Naive thymus-derived CD4-positive, alpha-beta T cell (primary cell): ENCODE results near the gene PPP5C. TPM values are rescaled to one million over a fixed set of nuclear protein-coding genes. Genes with fewer than 3 reads are reported as not detected.

Source experiments
- ATAC-seq: fragments of 150-1000 bp; cut with Tn5 transposase; 2 replicates; pipeline ENCODE4 v1.10.0; 2021; ENCODE audit warnings: mild to moderate bottlenecking, moderate library complexity
- CTCF ChIA-PET: fragments of 350-600 bp; sonication (Branson Sonifier 250); formaldehyde crosslinking; loops from one replicate; lab custom pipeline; 2021; ENCODE audit warnings: antibody characterized with exemption; lab: Charles Lee
- POLR2A ChIA-PET: fragments of 350-600 bp; sonication (Branson Sonifier 250); formaldehyde crosslinking; loops from one replicate; lab custom pipeline; 2021; ENCODE audit warnings: antibody characterized with exemption, inconsistent platforms; lab: Charles Lee
- DNase-seq, 9 donors: peaks; one replicate each; pipeline versions ENCODE4 v3.0.0 to v3.0.0-alpha.2; 2020 to 2022; ENCODE audit warnings: mixed read lengths in 1 of 9
- H3K27ac ChIP-seq: one replicate; pipeline ENCODE4 v1.7.0; 2013; ENCODE audit warnings: mild to moderate bottlenecking, low read depth, low read length, moderate library complexity
- H3K27me3 ChIP-seq, 2 donors: one replicate each; pipeline ENCODE4 v1.7.0; 2013; ENCODE audit warnings: low read length in 2 of 2, mild to moderate bottlenecking in 2 of 2, moderate library complexity in 2 of 2; ENCODE audit not compliant: control insufficient read depth in 2 of 2, insufficient read depth in 2 of 2
- H3K36me3 ChIP-seq, 3 experiments: 1 replicate in 2 of 3; 2 replicates in 1 of 3; pipeline ENCODE4 v1.7.0; 2013; ENCODE audit warnings: low read length in 3 of 3, mild to moderate bottlenecking in 3 of 3, moderate library complexity in 1 of 3; ENCODE audit not compliant: insufficient read depth in 3 of 3, control insufficient read depth in 2 of 3
- H3K4me1 ChIP-seq, 2 donors: one replicate each; pipeline ENCODE4 v1.7.0; 2013; ENCODE audit warnings: low read length in 2 of 2, mild to moderate bottlenecking in 2 of 2, moderate library complexity in 1 of 2; ENCODE audit not compliant: control insufficient read depth in 2 of 2, insufficient read depth in 2 of 2
- H3K4me3 ChIP-seq: 2 replicates; pipeline ENCODE4 v1.7.0; 2013; ENCODE audit warnings: mild to moderate bottlenecking, low read length
- H3K9me3 ChIP-seq, 3 experiments: 1 replicate in 2 of 3; 2 replicates in 1 of 3; pipeline ENCODE4 v1.7.0; 2013; ENCODE audit warnings: low read length in 3 of 3; ENCODE audit not compliant: control insufficient read depth in 2 of 3
- H3K27ac Mint-ChIP-seq, 9 donors: one replicate each; pipeline ENCODE4 v1.8.0; 2020 to 2022; ENCODE audit warnings: mixed read lengths in 9 of 9, mild to moderate bottlenecking in 8 of 9, moderate library complexity in 5 of 9, inconsistent platforms in 2 of 9
- H3K27me3 Mint-ChIP-seq, 5 donors: one replicate each; pipeline ENCODE4 v1.8.0; 2021 to 2022; ENCODE audit warnings: mixed read lengths in 5 of 5, mild to moderate bottlenecking in 1 of 5
- H3K36me3 Mint-ChIP-seq, 5 donors: one replicate each; pipeline ENCODE4 v1.8.0; 2020 to 2022; ENCODE audit warnings: mixed read lengths in 5 of 5, mild to moderate bottlenecking in 3 of 5, inconsistent platforms in 1 of 5
- H3K4me1 Mint-ChIP-seq, 7 donors: one replicate each; pipeline ENCODE4 v1.8.0; 2020 to 2022; ENCODE audit warnings: mixed read lengths in 7 of 7, mild to moderate bottlenecking in 3 of 7, inconsistent platforms in 1 of 7
- H3K4me3 Mint-ChIP-seq, 10 donors: one replicate each; pipeline ENCODE4 v1.8.0; 2020 to 2022; ENCODE audit warnings: mild to moderate bottlenecking in 10 of 10, mixed read lengths in 10 of 10, moderate library complexity in 6 of 10, inconsistent platforms in 2 of 10
- H3K9me3 Mint-ChIP-seq, 11 donors: one replicate each; pipeline ENCODE4 v1.8.0; 2020 to 2022; ENCODE audit warnings: mixed read lengths in 11 of 11, mild to moderate bottlenecking in 4 of 11, inconsistent platforms in 1 of 11, moderate library complexity in 1 of 11
- intact Hi-C, 2 donors: fragments of 100-400 bp; cut with micrococcal nuclease; formaldehyde crosslinking; loops; one replicate each; pipeline ENCODE4 v1.15.1; 2023
- polyA plus RNA-seq, 2 donors: library from polyadenylated mRNA; unstranded; fragments of 300-500 nt; fragmentation: Illumina TruSeq; gene quantifications; one replicate each; pipeline ENCODE4 v1.2.3, GENCODE V29; 2021
- total RNA-seq, 6 experiments: library from RNA in 5 of 6; stranded (reverse) in 5 of 6; gene quantifications; 1 replicate in 5 of 6; 2 replicates in 1 of 6; pipeline ENCODE4 v1.2.3 and lab custom pipeline; 2021 to 2026

The PPP5C gene
- total and polyA plus RNA-seq, 7 experiments from 2014 or later: 17.4 to 107 (median 44.7) TPM

- no peaks in the 10 kb centered on the region for H3K9me3 ChIP-seq
- H3K27ac Mint-ChIP-seq: no peak overlapping the region
- ChIA-PET POLR2A (no interaction called here), CTCF (no interaction called here)
- DNase-seq (no peak), ATAC-seq (no peak)
- H3K9me3 Mint-ChIP-seq: peaks cover 0 to 6% (median 0%) of the 10 kb centered on the region in 11 donors
- intact Hi-C loops: no loop called here
- peaks cover 0 to 13% (median 6%) of the 10 kb centered on the region in 7 donors for H3K4me1 Mint-ChIP-seq
- H3K4me3 ChIP-seq: no peak overlapping the region
- H3K27me3 Mint-ChIP-seq: no peaks in the 10 kb centered on the region
- peaks cover 0 to 67% (median 7%) of the 10 kb centered on the region in 3 experiments for H3K36me3 ChIP-seq
- H3K27ac ChIP-seq: no peak overlapping the region
- no peak overlapping the region for H3K4me3 Mint-ChIP-seq
- peaks cover 5 to 39% (median 10%) of the 10 kb centered on the region in 5 donors for H3K36me3 Mint-ChIP-seq
- no peaks in the 10 kb centered on the region for H3K4me1 ChIP-seq
- no peaks in the 10 kb centered on the region for H3K27me3 ChIP-seq
These were observed 43.4 kb downstream of the PPP5C start for GRCh38 chr19:46390121-46390858.

- H3K4me1 ChIP-seq: no peaks in the 10 kb centered on the region
- H3K36me3 Mint-ChIP-seq: peaks cover 5 to 39% (median 10%) of the 10 kb centered on the region in 5 donors
- H3K27me3 ChIP-seq: no peaks in the 10 kb centered on the region
- no peak overlapping the region for H3K4me3 ChIP-seq
- ATAC-seq (no peak), DNase-seq (no peak)
- CTCF ChIA-PET: no interaction called here
- no peaks in the 10 kb centered on the region for H3K9me3 ChIP-seq
- POLR2A ChIA-PET: no interaction called here
- H3K4me3 Mint-ChIP-seq: no peak overlapping the region
- peaks cover 0 to 18% (median 6%) of the 10 kb centered on the region in 7 donors for H3K4me1 Mint-ChIP-seq
- H3K27ac Mint-ChIP-seq: no peak overlapping the region
- no peak overlapping the region for H3K27ac ChIP-seq
- H3K9me3 Mint-ChIP-seq: peaks cover 0 to 6% (median 0%) of the 10 kb centered on the region in 11 donors
- intact Hi-C loops: no loop called here
- H3K27me3 Mint-ChIP-seq: no peaks in the 10 kb centered on the region
- peaks cover 0 to 63% (median 7%) of the 10 kb centered on the region in 3 experiments for H3K36me3 ChIP-seq
These were observed 44.0 kb downstream of the PPP5C start for GRCh38 chr19:46390866-46391265.

- ChIA-PET CTCF (no interaction called here), POLR2A (no interaction called here)
- H3K4me3 Mint-ChIP-seq: no peak overlapping the region
- no peaks in the 10 kb centered on the region for H3K27me3 Mint-ChIP-seq
- no peak overlapping the region for H3K27ac Mint-ChIP-seq
- no peak for DNase-seq
- peaks cover 5 to 36% (median 10%) of the 10 kb centered on the region in 5 donors for H3K36me3 Mint-ChIP-seq
- H3K9me3 ChIP-seq: no peaks in the 10 kb centered on the region
- peaks cover 0 to 6% (median 0%) of the 10 kb centered on the region in 11 donors for H3K9me3 Mint-ChIP-seq
- no peak overlapping the region for H3K27ac ChIP-seq
- H3K4me1 Mint-ChIP-seq: peaks cover 0 to 18% (median 6%) of the 10 kb centered on the region in 7 donors
- no peak for ATAC-seq
- no peak overlapping the region for H3K4me3 ChIP-seq
- H3K27me3 ChIP-seq: no peaks in the 10 kb centered on the region
- H3K4me1 ChIP-seq: no peaks in the 10 kb centered on the region
- peaks cover 0 to 62% (median 7%) of the 10 kb centered on the region in 3 experiments for H3K36me3 ChIP-seq
- intact Hi-C loops: no loop called here
These were observed 44.7 kb downstream of the PPP5C start for GRCh38 chr19:46391296-46392251.

GRCh38 chr19:46392252-46392801, 45.4 kb downstream of the PPP5C start:
- H3K4me3 Mint-ChIP-seq: no peak overlapping the region

GRCh38 chr19:46392837-46393236, 46.0 kb downstream of the PPP5C start:
- Mint-ChIP-seq H3K4me1 (peaks cover 0 to 18% (median 6%) of the 10 kb centered on the region in 7 donors), H3K27ac (peak overlapping the region in 2 of 9 donors; percentile 20 to 51), H3K36me3 (peaks cover 5 to 26% (median 10%) of the 10 kb centered on the region in 5 donors), H3K4me3 (no peak overlapping the region), H3K9me3 (peaks cover 0 to 6% (median 0%) of the 10 kb centered on the region in 11 donors), H3K27me3 (no peaks in the 10 kb centered on the region)
- intact Hi-C loops: no loop called here
- no peaks in the 10 kb centered on the region for H3K27me3 ChIP-seq
- DNase-seq (no peak), ATAC-seq (no peak)
- H3K36me3 ChIP-seq: peaks cover 0 to 49% (median 7%) of the 10 kb centered on the region in 3 experiments
- H3K4me1 ChIP-seq: no peaks in the 10 kb centered on the region
- H3K9me3 ChIP-seq: no peaks in the 10 kb centered on the region
- H3K4me3 ChIP-seq: no peak overlapping the region
- peak overlapping the region; percentile 19 for H3K27ac ChIP-seq
- ChIA-PET POLR2A (no interaction called here), CTCF (no interaction called here)

More at GRCh38 chr19:46392252-46392801, 45.4 kb downstream of the PPP5C start:
- ATAC-seq: no peak
- no peaks in the 10 kb centered on the region for H3K9me3 ChIP-seq
- intact Hi-C loops: no loop called here
- H3K27ac Mint-ChIP-seq: peak overlapping the region in 3 of 9 donors; percentile 2 to 51 (median 40)
- H3K27ac ChIP-seq: peak overlapping the region; percentile 19
- peaks cover 0 to 54% (median 7%) of the 10 kb centered on the region in 3 experiments for H3K36me3 ChIP-seq
- H3K4me1 ChIP-seq: no peaks in the 10 kb centered on the region
- DNase-seq: no peak
- peaks cover 0 to 18% (median 6%) of the 10 kb centered on the region in 7 donors for H3K4me1 Mint-ChIP-seq
- no peaks in the 10 kb centered on the region for H3K27me3 ChIP-seq
- no peaks in the 10 kb centered on the region for H3K27me3 Mint-ChIP-seq
- POLR2A ChIA-PET: no interaction called here
- H3K4me3 ChIP-seq: no peak overlapping the region
- CTCF ChIA-PET: no interaction called here
- H3K9me3 Mint-ChIP-seq: peaks cover 0 to 6% (median 0%) of the 10 kb centered on the region in 11 donors
- peaks cover 5 to 30% (median 10%) of the 10 kb centered on the region in 5 donors for H3K36me3 Mint-ChIP-seq
